Stimulated activated CD4-positive, alpha-beta T cell treated with anti-CD3 and anti-CD28 coated beads, Interleukin-2, amount 100 ng/mL, for 48 hours (primary cell): ENCODE measurements around the gene TRIM17.
A peak's percentile ranks its signal among the peaks of the same experiment; 100 is the strongest.

ENCODE experiments used
- DNase-seq, 2 donors: peaks; one replicate each; pipeline ENCODE4 v3.0.0-alpha.2; 2020

TRIM17 gene

GRCh38 chr1:228416217-228416933 lies at the start of gene TRIM17:
TSS of gene TRIM17 (minus strand) at chr1:228416861. CDS start at chr1:228415072, 1,789 bp downstream.
- peak; percentile 20 to 26 for DNase-seq

GRCh38 chr1:228465571-228466146 lies 49.0 kb upstream of the TRIM17 start:
- no peak for DNase-seq

GRCh38 chr1:228465141-228465540 lies 48.5 kb upstream of the TRIM17 start:
- no peak for DNase-seq

- peak; percentile 79 to 82 for DNase-seq
Measured at GRCh38 chr1:228464487-228464983, 47.9 kb upstream of the TRIM17 start.

- peak; percentile 53 to 60 for DNase-seq
Measured at GRCh38 chr1:228463559-228464455, 47.1 kb upstream of the TRIM17 start.

- DNase-seq = no peak
Measured at GRCh38 chr1:228463009-228463558, 46.4 kb upstream of the TRIM17 start.

GRCh38 chr1:228462560-228462959 lies 45.9 kb upstream of the TRIM17 start:
- no peak for DNase-seq

- DNase-seq = no peak
Measured at GRCh38 chr1:228460821-228461220, 44.2 kb upstream of the TRIM17 start.

GRCh38 chr1:228459091-228459993 lies 42.7 kb upstream of the TRIM17 start:
- peak; percentile 49 to 50 for DNase-seq

- peak; percentile 72 to 75 for DNase-seq
Measured at GRCh38 chr1:228457396-228458176, 40.9 kb upstream of the TRIM17 start.

- DNase-seq = no peak
Measured at GRCh38 chr1:228457017-228457395, 40.3 kb upstream of the TRIM17 start.

- DNase-seq = no peak
Measured at GRCh38 chr1:228456252-228457016, 39.8 kb upstream of the TRIM17 start.

GRCh38 chr1:228455715-228456114 lies 39.1 kb upstream of the TRIM17 start:
- DNase-seq = no peak

- no peak for DNase-seq
Measured at GRCh38 chr1:228454238-228454637, 37.6 kb upstream of the TRIM17 start.

GRCh38 chr1:228453614-228454013 lies 37.0 kb upstream of the TRIM17 start:
- no peak for DNase-seq

- DNase-seq = no peak
Measured at GRCh38 chr1:228453022-228453560, 36.4 kb upstream of the TRIM17 start.

GRCh38 chr1:228452194-228453021 lies 35.7 kb upstream of the TRIM17 start:
- no peak for DNase-seq

GRCh38 chr1:228450200-228450599 lies 33.5 kb upstream of the TRIM17 start:
- no peak for DNase-seq

- DNase-seq = no peak
Measured at GRCh38 chr1:228448372-228448771, 31.7 kb upstream of the TRIM17 start.
